HG02759 (cell line): ENCODE measurements around the gene PLCG1.
A peak's percentile ranks its signal among the peaks of the same experiment; 100 is the strongest.
"Not testable (repeated sequence)": the region's sequence is repeated elsewhere in the genome, so short reads cannot be mapped to it uniquely, and the experiment has no call there.

ENCODE experiments used
- ATAC-seq: cut with Tn5 transposase; IDR thresholded peaks from one replicate; pipeline ENCODE4 v1.9.1; 2021; ENCODE audit warnings: mild to moderate bottlenecking, moderate library complexity; ENCODE audit not compliant: unreplicated experiment

PLCG1 gene

DNA sequence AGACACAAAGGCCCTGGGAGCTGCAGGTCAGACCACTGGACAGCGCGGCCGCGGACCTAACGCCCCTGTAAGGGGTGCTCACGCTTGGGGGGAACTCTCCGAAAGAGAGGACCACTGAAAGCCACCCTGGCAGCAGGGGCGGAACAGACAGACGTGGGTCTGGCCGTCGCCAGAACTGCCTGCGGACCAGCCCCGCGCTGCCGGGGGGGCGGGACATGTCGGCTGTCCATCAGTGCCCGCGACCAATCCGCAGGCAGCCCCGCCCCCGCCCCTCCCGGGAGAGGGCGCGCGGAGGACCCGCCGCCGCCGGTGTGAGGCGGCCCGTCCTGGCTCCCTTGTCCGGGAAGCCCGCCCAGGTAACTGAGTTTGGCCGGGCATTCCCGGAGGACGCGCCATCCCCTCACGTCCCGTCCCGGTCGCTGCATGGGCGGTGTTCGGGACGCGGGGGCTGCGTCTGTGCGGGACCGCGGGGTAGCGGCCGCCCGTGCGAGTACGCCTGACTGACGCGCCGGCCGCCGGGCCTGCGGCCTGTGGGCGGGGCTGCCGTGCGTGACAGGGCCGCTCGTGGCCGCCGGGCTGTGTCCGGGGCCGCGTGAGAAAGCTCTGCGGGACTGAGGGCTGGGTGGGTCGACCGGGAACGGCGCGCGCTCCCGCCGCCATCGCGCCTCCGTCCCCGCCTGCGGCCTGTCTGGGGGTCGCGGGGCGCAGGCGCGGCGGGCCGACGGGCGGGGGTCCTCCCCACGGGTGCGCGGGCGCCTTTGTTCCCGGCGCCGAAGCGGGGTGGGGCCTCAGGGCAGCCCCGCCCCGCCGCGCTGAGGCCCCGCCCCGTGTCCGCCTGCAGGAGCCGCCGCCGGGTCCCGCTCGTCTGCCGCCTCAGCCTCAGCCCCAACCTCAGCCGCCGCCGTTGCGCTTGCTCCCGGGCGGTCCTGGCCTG lies at the start of gene PLCG1:
Gene PLCG1 (plus strand): TSS at position 864 of the 934 bp plus-strand sequence. CDS start 99 bp downstream, outside the sequence.
- ATAC-seq, result peak; percentile 68

DNA sequence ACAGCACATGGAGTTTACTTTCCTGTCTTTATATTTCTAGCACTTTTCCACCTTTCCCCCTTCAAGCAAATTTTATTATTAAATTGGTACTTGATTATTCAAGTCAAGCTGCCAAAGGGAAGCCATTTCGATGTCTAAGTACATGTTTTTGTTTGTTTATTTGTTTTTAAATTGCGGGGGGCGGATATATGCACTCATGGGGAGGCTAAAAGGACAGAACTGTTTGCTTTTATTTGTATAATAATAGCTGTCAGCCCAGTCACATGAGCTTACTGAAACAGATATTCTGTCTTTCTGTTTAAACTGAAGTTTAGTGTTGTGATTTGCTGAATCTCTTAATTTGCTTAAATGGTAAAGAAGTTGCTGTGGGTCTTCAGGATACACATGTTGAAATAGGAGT lies 49.6 kb upstream of the PLCG1 start:
- ATAC-seq, result no peak

DNA sequence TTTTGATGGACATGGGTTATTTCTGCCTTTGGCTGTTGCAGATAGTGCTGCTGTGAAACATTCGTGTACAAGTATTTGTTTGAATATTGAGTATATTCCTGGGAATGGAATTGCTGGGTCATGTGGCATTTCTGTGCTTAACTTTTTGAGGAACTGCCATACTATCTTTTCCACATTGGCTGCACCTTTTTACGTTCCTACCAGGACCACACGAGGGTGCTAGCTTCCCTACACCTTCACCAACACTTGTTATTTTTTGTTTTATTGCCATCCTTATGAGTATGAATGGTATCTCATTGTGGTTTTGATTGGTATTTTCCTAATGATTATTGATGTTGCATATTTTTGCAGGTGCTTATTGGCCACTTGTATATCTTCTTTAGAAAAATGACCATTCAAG lies 47.8 kb upstream of the PLCG1 start:
- ATAC-seq, result no peak

DNA sequence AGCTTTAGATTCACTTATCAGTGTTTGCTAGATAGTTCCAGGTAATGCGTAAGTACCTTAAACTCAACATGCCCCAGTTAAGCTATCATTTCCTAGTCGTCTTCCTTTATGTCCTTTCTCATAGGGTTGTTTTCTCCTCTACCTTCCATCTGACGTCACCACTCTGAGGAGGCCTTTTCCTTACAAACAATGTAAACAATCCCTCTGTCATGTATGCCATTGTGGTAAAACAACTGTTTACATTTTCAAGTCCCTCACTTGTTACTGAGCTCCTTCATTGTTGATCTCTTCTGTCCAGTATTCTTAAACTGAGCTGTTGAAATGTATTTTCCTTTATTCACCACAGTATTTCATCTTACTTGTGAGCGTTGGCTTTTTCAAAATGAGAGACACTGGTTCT lies 45.4 kb upstream of the PLCG1 start:
- no peak for ATAC-seq

DNA sequence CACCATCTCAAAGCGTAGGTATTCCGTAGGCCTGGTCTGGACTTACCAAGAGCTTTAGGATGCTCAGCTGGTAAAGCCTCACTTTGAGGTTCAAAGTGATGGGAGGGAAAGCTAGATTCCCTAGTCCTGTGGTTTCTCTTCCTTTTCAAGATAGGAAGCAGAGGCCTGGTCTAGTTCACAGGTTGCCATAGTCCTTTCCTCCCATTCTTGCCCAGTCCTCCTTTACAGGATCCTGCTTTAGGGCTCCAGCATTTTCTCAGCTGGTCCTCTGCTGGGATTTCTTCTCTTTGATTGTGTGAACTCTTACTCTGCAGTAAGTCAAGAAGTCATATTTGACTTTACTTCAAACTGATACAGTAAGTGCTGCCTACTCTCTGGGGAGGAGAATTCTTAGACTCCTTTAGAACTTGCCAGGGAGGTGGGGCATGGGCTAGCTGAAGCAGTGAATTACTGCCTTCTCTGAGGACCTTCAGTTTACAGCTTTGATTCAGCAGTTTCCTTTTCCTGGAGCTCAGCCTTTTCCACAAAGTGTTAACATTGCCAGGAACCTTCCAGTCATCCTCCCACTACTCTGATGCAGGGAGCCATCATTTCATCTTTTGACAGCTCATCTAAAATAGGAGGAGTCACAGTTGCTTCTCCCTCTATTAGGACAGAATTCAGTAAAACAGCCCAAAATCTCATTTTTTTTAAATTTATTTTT lies 42.8 kb upstream of the PLCG1 start:
- ATAC-seq, result no peak

DNA sequence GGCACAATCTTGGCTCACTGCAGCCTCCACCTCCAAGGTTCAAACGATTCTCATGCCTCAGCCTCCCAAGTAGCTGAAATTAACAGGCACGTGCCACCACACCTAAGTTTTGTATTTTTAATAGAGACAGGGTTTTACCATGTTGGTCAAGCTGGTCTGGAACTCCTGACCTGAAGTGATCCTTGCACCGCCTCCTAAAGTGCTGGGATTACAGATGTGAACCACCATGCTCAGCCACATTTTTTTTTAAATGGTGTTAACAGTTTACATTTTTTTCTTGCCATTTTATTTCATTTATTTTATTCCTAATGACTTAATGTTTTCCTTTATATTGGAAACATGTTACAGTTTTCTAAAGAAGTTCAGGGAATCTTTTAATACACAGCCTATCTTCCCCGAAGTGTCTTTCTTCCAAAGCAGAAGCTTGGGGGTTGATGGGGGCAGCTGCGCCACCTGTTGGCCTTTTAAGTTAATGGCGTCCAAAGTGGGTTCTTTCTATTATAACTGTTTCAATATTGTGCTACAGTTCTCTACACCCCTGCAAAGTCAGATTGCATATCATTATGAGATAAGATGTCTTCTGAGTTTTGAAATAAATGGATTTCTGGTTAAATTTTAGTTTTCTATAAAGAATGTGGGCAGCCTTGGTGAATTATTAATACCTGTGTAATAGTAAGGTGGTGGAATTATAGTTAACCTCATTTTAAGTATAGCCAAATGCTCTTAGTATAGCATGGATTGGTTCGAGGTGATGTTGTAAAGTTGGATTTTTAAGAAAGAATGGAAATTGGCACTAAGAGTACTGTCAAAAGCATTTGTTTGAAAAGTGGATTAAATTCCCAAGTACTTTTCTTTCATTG lies 42.0 kb upstream of the PLCG1 start:
- ATAC-seq, result no peak

DNA sequence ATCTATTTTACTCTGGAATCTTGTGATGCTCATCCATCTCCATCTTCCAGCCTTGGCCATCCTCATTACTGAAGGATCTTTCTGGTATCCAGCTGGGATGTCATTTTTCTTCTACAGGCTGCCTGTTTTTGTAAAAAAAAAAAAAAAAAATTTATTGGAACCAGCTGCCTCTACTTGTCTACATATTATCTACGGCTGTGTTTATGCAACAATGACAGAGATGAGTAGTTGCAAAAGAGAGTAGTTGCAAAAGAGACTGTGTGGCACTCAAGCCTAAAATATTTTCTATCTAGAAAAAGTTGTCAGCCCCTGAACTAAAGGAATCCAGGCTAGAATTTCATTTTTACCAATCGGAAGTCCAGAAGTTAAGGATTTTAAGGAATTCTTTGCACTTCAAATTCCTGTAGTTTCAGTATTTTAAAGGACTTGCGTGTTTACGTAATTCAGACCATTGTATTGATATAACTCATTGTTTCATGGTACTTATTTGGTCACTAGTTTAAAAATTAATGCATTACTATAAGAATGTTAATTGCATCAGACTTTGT lies 38.6 kb upstream of the PLCG1 start:
- no peak for ATAC-seq

DNA sequence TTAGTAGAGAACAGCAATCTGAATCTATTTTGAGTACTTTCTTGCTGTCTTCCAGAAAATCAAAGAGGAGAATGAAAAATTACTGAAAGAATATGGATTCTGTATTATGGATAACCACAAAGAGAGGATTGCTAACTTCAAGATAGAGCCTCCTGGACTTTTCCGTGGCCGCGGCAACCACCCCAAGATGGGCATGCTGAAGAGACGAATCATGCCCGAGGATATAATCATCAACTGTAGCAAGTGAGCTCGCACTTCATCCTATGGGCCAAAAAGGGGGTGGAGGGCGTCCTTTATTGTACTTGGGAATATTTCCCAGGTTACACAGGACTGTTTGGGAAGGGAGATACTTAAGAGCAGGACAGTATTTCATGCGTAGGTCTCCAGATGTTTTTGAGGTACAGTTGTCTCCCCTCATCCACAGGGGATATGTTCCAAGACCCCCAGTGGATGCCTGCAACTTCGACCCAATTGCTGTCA lies 37.3 kb upstream of the PLCG1 start:
- no peak for ATAC-seq

DNA sequence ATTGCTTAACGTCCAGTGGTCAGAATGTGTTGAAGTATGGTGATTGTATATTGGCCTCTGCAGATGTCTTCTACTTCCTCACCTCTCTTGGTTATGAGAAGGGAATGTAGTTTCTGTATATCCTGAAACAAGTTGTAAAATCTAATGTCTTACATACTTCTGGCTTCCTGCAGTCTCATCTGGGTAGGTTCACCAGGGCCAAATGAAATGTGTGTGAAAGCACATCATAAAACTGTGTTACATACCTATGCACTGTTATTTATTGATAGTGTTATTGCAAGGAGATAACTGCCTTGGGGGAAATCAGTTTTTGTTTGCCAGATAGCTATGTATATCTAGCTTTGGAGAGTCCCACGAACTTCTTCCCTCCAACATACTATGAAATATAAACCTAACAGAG lies 35.7 kb upstream of the PLCG1 start:
- ATAC-seq, result no peak

DNA sequence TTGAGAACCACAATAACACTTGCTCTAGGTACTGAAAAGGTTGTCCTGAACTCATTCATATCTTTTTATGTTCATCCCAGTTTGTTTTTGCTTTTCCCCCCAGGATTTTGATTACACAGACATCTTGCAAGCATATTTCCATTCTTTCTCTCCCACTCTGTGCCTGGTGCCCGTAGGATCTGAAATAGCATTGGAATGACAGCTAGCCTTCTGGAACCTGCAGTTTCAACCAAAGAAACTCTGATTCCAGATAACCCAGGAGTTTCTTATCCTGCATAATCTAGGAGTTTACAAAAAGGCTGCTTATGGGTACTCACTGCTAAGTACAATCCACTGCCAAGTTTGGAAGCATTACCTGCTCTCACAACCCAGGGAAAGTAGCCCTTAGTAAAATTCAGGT lies 28.8 kb upstream of the PLCG1 start:
- ATAC-seq, result no peak

DNA sequence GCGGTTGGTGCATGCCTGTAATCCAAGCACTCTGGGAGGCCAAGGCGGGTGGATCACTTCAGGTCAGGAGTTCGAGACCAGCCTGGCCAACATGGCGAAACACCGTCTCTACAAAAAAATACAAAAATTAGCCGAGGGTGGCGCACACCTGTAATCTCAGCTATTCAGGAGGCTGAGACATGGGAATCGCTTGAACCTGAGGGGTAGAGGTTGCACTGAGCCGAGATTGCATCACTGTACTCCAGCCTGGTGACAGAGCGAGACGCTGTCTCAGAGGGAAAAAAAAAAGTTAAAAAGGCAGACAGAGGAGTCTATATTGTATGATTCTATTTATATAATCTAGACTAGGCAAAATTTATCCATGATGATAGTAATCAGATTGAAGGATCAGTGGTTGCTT lies 27.3 kb upstream of the PLCG1 start:
- ATAC-seq, result no peak

DNA sequence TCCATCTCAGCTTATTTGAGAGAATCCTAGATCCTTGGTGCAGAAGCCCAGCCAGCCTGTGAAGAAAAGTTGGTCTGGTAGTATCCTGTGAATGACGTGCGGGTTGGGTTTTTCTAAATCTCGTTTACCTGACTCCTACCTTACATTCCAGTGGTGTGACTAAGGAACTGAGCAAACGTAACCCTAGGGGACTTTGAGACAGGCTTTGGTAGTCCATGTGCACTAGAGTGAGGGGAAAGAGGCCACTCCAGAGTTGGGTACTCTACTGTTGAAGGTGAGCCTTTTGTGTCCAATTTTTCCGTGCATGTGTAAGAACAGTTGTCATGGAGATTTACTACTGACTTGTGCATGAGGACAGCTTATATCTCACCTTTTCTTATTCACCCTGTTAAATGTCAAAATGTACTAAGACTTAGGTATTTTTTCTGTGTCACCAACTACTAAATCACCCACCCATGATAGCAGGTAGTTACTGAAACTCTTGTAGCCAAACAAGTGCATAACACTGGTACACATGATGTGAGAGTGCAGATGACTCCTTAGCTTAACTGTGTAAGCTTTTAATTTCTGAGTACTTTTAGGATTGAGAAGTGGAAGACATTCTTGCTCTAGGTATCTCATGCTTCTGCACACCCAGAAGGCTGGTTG lies 26.3 kb upstream of the PLCG1 start:
- ATAC-seq, result no peak

DNA sequence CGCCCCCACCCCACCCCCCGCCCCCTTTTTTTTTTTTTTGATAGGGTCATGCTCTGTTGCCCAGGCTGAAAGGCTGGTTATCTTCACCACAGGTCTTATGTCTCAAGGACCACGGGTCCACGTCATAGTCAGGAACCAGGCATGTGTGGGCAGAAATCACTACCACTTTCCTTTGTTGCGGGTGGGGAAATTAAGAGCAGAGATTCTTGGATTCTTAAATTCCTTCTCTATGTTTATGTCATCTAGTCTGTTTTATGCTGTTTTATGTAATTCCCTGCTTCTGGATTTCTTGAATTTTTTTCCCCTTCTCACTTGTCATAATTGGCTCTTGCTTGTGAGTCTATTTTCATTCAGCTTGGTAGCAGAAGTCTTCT lies 25.8 kb upstream of the PLCG1 start:
- no peak for ATAC-seq

DNA sequence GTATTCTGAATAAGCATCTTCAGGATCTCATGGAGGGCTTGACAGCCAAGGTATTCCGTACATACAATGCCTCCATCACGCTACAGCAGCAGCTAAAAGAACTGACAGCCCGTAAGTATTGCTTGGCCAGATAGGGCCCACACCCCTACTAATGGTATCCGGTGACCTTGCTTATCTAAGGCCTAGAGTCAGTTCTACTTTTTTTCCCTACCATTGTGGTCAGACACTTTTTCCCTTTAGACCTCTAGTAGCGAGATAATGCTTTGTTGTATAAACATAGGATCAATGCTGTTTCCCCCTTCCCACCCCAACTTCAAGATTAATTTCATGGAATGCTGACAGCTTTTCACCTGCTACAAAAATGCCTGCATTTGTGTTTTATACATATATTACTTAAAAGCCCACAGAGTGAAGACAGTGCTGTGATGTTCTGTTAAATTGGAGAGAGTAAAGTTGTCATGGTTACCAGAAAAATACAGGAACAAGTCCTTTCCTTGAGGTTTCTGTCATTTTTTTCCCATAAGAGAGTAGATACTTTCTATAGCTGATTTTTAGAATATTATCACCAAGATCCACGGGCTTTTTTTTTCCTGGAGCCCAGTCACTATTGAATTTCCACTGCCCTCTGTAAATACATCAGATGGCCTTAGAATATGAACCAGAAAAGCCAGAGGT lies 20.9 kb upstream of the PLCG1 start:
- no peak for ATAC-seq

DNA sequence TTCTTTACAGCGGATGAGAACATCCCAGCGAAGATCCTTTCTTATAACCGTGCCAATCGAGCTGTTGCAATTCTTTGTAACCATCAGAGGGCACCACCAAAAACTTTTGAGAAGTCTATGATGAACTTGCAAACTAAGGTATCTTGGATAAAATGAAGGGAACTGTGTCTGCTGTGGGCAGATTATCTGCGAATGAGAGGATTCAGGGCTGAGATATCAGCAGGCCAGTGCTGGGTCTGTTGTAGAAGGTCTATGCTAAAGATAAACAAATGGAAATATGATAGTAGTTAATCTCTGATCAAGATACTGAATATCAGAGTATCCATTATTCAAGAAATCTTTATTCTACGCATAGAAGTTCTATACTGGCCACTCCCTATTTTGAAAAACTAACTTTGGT lies 19.2 kb upstream of the PLCG1 start:
- not testable (repeated sequence) for ATAC-seq

DNA sequence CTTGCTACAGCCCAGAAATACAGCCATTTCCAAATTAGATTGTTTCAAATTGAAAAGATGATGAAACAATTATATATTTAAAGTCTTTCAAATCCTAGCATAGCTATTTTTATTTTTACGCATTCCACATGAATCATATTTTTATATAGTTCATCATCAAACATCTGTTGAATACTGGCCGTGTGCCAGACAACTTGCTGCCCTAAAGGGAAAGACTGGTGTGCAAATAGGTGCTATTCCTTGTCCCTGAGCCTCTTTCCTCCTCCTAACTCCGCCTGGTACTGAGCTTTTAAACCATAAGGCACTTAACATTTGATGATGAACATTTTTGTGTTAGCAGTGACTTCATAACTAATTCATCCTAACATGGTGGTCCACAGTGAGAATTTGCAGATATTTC lies 18.7 kb upstream of the PLCG1 start:
- no peak for ATAC-seq

DNA sequence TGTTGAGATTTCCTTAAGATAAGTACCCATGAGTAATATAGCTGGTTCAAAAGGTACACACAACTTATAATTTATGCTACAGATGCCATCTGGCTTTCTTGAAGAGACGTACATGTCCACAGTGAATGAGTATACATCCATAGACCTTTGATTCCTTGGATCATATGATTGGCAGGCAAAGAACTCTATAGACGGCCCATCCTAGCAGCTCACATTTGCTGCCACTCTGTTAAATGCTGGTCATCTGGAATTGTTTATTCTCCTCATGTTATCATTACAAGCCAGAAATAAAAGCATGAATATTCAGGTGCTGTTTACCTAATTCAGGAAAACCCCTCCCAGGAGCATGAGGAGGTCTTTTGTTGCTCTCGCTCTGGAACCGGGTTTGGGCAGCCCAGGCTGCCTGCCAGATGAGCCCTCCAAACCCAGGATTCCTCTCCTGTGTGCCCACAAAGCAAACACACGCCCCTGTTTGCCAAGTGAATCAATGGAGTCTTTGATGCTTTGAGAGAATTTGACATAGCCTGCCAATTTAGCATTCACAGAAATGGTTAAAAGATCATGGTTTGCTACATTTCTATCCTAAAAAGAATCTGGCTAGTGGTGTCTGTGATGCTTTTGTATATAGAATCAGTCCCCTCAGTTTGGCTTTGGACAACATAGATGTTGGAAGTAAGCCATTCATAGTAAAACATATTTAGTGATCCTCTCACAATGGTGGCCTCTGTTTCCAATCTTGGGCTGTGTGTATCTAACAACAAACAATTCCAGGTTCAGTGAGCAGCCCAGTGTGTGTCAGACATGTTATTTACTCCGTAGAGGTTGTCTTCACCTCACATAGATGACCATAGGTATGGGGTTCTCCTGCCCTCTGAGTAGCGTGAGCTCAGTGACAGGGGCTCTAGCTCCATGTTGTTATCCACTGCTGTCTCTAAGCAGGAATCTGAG lies 17.5 kb upstream of the PLCG1 start:
- ATAC-seq, result no peak

DNA sequence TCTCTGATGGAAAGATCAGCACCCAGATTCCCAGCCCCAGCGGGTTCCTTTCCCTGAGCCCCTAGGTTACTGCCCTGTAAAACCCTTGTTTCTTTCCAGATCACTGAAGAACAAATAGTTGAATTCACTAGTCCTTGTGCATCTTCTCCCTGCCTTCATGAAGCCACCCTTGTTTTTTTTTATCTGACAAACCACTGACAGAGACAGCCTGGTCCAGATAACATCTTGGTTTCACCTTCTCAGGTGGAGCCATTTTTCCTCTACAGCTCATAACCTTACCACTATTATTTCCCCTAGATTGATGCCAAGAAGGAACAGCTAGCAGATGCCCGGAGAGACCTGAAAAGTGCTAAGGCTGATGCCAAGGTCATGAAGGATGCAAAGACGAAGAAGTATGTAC lies 15.9 kb upstream of the PLCG1 start:
- no peak for ATAC-seq

DNA sequence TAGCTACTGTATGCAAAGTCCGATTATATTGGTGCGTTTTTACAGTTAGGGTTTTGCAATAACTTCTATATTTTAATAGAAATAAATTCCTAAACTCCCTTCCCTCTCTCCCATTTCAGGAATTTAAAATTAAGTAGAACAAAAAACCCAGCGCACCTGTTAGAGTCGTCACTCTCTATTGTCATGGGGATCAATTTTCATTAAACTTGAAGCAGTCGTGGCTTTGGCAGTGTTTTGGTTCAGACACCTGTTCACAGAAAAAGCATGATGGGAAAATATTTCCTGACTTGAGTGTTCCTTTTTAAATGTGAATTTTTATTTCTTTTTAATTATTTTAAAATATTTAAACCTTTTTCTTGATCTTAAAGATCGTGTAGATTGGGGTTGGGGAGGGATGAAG lies 13.7 kb upstream of the PLCG1 start:
- no peak for ATAC-seq
